GM04504 (cell line): ENCODE results near the gene CELF2.

Experiments used
- DNase-seq: peaks from one replicate; pipeline ENCODE4 v3.0.0-alpha.2; 2012; ENCODE audit warnings: low read depth

CELF2 gene

DNA sequence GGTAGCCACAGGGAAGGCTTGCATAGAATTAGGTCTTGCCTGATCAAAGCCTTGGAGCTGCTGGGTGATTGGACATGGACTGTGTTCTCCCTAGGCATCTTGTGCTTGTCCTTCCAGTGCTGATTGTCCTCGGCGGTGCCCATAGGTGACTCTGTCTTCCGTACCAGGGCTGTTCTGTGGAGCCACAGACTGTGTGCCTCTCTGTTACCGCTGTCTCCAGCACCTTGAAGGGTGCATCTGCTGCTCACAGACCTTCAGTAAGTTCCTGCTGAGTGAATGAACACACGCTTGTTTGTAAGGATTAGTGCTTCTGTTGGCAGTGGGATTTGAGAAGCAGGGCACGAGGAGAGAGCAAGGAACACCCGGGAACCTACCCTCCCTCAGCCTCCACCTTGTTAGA, 116.7 kb downstream of the CELF2 start:
- DNase-seq, result no peak

DNA sequence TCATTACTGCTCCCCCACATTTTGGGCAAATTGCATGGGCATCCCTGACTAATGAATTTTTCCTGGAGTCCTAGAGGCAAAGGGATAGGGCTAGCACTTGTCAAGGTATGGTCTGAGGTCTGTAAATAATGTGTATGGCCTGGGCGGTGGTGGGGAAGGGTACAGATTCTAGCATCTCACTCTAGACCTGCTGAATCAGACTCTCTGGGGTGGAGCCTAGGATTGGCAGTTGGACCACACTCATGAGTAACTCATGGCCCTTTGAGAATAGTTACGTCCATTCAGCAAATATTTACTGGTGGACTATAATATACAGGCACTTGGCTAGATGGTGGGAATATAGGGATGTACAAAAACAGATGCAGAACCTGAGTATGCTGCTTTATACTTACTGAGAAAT, 118.0 kb downstream of the CELF2 start:
- DNase-seq, result no peak

DNA sequence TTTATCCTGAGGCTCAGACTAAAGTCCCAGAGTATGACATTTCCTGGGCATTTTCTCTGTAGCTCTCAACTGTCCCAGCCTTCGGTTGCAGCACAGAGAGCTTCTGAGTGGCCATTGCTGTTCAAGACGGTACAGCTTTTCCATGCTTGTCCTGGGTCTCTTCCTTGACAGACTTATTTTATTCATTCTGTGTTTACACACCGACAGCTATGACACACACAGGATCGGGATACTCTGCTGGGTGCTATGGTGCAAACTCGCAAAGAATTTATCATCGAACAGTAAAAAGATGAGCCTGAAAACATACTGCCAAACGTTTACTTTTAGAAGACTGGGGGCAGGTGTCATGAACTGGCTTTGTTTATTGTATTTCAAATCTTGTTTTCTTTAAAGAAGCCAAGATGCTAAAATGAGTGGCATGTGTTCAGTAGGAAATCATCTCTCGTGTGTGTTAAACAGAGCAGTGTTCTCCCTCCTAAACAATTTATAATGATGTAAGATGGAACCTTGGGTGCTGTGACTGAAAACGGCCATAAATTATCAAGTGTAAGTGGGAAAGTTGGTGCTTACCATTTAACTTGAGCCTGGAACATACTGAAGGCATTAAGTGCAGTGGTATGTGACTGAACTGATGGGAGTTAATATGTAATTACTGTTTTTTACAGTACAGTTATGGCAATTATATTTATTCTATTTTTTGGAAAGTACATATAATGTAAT, 120.8 kb downstream of the CELF2 start:
- DNase-seq, result no peak

DNA sequence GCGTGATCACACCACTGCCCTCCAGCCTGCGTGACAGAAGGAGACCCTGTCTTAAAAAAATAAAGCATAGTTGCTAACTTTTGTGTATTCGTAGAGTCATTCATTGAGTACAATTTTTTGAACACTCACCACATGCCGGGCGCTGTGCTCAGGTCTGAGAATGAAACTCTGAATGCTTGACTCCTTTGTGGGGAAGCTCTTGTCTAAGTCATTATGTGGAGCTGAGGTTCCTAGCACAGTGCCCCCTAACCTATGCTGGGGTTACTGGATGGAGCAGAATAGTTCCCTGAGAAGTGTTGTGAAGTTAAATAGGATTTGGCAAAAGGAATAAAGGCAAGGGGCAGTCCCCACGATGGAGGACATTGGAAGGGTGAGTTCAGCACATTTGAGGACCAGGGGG, 123.3 kb downstream of the CELF2 start:
- DNase-seq, result no peak

DNA sequence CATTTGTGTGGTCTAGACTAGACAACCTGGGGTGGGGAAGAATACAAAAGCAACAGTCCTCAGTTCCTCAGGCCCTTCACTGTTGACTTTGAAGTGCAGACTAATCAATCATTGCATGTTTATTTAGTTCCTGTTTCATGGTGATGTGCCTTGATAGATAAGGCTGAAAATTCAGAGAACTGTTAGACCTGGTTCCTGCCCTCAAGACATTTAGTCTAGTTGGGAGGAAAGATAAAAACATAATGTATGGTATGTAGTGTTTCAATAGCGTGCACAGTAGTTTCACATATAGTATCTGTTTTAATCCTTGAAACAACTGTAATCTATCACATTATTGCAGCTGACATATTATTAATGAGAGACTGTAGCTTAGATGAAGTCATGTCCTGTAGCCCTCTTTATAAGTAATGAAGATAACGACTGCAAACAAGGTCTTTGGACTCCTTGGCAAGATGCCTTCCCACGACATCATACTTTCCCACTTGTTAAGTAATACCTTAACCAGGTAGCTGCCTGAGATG, 124.0 kb downstream of the CELF2 start:
- DNase-seq, result no peak

DNA sequence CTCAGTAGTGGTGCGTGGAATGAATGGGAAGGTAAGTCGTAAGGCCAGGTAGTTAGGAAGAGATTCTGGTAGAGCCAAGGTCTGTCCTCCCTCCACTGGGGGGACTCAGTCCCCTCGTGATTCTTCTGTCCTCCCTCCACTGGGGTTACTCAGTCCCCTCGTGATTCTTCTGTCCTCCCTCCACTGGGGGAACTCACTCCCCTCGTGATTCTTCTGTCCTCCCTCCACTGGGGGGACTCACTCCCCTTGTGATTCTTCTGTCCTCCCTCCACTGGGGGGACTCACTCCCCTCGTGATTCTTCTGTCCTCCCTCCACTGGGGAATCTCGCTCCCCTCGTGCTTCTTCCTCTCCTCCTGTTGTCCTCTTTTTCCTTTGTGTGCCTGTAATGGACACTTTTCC, 125.1 kb downstream of the CELF2 start:
- no peak for DNase-seq

DNA sequence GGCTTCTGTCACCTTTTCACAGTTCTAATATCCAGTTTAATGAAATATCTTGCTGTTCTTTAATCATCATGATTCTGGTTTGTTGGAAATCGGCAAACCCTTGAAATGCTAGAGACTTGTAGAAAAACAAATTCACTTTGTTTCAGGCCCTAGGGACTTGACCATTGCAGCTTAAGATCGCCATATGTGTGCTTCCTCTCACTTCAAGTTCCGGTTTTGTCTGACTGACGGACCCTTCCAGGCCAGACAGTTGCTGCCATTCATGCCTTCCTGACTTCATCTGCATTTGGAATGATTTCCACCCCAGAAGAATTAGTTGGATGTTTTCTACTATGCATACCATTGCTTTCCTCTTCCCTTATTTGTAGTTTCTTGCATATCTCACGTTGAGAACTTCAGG, 125.6 kb downstream of the CELF2 start:
- no peak for DNase-seq

DNA sequence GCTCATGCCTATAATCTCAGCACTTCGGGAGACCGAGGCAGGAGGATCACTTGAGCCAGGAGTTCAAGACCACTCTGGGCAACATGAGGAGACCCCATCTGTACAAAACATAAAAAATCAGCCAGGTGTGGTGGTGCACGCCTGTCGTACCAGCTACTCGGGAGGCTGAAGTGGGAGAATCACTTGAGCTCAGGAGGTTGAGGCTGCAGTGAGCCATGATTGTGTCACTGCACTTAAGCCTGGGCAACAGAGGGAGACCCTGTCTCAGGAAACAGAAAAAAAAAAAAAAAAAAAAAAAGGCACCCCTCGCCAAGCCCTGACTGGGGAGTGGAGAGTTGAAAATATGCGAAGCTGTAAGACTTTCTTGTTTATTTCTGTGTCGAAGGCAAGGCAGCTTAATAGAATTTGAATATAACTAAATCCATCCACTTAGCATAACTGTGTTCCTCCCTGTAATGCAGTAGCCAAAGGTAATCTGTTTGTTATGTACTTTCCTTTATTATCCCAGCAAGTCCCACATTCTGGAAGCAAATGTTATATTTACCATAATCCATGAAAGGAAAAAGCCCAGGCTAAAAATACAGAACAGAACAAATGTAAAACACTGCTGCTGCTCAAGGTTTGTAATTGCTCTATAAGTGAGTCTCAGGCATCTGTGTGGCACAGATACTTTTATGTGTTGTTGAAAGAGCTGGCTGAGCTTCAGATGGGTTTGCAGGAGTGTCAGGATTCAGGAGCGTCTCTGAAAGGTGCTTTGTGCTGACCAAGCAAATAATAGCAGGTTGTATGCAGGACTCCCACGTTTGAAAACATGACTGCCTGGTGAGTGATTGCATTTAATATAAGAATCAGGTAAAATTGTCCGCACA, 127.2 kb downstream of the CELF2 start:
- DNase-seq, result no peak

DNA sequence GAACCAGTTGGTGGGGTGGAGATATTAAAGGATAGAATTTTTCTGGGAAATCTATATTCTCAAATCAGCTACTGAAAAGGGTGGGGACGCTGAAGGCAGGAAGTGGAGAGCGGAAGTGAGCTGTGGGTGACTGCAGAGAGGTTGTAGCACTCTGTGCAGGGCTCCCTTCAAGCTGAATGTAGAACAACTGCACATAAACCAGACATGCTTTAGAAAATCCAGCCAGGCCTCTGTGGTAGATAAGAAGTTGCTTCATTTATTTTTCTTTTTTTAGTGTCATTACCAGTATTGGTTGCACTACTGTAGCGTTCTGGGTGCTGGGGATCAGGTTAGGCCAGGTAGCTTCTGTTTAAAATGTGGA, 127.8 kb downstream of the CELF2 start:
- DNase-seq, result no peak

DNA sequence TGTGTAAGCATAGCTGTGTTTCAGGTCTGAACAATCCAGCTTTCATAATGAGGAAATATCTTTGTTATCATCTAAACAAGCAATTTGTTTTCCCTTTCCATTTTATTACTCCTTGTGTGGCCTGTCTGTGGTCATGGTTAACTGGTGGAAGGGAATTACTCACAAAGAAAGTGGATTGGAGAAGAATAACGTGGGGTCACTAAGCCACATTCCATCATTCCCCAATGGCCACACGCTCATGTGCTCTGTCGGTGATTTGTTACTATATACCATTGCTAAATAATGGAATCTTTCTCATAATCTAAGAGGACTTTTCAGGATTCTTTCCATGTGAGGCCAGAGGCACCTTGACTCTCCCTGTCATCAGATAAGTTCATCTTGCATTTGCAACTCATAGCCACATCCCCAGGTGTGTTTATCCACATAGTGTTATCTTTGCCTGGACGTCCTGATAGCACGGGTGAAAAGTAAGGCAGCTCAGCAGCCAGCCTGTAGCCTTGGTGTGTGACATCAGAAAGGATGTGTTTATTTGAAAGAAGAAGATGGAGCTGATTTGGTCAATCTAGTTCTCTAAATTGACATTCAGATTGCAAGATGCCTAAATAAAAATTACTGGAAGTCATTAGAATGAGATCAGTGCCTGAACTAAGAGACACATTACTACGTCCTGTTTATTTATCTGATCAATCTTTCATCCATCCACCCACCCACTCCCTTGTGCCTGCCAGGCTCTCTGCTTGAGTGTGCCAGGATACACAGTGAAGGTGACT, 128.9 kb downstream of the CELF2 start:
- DNase-seq, result no peak

DNA sequence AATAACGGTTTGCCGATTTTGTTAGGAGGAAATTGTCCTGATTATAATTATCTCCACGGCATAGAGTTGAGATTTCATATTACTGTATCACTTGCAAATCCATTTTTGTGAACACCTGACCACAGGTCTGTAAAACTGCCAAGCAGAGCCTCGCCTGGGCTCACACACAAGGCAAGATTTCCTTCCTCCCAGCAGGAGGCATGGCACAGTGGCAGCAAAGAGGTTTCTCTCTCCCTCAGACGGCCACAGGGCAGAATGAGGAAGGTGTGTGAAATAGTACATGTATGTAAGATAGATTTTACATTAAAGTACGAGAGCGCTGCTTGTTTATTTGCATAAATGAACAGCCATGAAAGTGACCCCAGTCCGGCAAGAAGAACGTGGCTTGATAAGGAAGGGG, 130.1 kb downstream of the CELF2 start:
- no peak for DNase-seq

DNA sequence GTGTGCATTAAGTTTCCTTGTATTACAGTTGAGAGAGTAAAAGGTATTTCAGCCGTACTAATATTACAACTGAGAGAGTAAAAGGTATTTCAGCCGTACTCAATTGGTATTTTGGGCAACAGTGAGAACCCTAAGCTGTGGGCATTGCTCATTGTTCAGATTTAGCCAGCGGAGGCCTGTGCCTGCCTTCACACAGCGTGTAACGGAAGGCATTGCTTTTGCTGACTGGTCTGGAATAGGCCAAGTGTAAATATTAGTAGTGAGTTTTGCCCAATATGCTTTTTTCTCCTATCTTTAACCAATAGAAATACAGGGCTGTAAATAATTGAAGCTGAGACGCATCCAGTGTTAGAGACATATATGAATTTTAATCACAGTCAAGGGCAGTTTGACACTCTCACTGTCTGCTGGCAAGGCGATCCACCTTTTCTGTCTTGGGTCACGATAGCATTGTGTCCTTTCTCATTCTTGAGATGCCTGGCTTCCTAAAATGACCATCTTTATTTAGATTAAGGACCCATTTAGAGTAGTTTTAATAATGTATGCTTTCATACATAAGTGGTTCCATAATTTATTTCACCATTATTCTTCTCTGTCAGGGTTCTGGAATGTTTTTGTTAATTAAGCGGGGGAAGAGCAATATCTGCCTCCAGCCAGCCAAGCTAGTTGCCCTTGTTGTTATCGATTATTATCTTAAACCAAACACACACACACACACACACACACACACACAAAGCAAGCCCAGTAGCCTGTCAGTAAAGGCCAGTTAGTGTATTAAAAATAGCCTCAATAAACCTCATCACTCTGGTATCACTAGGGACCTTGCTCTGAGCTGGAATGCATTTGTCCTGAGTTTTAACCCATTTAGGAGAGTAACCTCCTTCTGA, 130.7 kb downstream of the CELF2 start:
- DNase-seq, result no peak

DNA sequence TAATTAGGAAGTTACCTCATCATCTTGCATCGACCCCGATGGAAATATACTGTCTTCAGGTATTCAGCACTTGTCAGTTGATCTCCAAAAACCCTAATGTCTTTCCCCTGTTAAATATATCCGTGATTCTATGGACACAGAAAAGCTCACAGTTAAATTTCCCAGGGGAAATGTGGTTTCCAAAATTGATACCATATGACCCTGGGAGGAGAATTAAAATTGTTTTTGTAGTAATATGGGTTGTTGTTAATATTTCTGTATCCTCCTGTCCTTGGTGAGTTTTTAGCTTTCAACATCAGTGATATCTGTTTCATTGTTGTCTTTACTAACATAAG, 132.1 kb downstream of the CELF2 start:
- DNase-seq, result no peak

DNA sequence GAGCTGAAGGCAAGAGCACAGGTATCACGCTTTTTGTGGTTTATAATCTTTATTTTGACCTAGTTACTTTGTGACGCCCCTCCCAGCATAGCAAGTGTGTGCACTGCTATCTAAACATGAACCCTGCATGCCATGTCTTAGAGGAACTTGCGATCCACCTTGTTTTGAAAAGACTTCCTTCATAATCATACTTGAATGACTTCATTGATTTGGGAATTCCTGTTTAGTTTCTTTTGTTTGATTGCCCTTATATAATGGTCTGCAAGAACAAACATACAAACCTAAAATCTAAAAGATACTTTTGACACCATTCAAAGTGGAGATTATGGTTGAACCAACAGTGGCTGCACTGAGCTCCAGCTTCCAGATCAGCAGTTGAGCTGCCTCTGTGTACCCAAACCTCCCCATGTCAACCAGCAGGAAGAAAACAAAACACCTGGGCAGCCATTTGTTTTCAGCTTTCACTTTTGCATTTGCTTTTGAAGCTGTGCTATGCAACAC, 132.6 kb downstream of the CELF2 start:
- no peak for DNase-seq

DNA sequence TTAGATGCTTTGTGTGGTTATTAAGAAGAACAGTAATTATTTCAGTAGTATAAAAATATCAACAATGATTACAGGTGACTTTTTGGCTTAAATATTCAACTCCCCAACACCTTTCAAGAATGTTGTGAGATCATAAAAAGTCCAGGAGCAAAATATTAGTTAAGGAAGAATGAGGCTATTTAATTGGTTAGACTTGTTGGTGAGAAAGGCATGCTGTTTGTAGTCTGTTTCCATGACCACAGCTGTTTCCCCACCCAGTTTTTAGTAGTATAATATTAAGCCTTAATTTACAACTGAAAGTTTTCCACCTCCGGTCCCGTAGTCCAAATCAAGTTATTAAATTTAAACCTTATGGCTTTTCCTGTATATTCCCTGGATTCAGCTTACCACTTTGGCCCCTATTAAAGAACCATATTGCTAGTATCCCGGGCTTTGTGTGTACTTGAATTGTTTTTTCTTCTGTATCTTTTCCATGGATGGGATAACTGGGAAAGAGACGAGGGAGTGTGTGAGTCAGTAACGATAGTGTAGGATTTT, 133.3 kb downstream of the CELF2 start:
- no peak for DNase-seq

DNA sequence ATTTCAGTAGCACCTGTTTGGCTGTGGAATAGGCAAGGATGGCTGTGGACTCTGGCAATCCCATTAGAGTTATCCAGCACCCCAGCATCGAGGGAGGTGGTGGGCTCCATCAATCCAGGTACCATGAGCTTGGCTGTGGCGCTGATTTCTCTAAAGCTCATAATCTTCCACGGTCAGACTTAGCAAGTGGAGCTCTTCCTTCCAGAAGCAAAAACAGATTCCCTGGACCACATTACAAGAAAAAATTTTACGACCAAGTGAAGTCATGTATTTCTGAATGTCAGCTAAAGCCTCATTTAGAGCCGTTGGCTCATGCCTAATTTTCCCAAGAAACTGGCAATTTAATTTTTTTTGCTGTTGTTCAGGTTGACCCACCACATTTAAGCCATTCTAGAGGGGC, 135.1 kb downstream of the CELF2 start:
- no peak for DNase-seq

DNA sequence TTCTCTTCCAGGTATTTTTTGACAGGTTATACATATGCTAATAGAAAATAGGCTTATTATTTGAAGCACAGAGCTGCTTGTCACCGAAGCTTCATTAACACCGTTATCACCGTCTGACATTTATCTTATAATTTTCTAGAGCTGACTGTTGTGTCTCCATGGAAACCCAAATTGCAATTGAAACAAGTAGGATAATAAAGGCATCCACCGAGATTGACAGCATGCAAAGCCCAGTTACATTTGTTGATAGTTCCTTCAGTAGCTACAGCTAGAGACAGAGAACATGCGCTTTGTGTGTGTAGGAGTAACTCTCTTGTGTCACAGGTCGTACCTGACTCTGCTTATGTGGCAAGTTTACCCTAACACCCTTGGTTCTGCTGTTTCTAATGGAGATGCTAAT, 135.6 kb downstream of the CELF2 start:
- DNase-seq, result no peak

DNA sequence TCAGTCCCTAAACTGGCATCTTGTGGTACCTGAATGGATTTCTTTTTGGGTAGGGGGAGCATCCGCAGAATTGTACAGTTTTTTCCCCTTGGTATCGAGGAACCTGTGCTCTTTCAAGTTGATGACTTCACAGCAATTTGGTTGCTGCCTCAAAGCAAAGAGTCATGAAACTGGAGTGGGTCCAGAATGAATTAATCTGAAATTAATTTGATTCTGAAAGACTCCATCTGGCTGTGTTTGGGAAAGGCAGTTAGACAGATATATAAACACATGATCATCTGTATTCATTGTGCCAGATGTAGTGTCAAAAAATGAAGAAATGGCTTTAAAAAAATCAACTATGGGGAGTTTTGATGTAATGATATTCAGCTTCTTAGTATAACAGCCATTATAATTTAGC, 136.1 kb downstream of the CELF2 start:
- DNase-seq, result no peak

DNA sequence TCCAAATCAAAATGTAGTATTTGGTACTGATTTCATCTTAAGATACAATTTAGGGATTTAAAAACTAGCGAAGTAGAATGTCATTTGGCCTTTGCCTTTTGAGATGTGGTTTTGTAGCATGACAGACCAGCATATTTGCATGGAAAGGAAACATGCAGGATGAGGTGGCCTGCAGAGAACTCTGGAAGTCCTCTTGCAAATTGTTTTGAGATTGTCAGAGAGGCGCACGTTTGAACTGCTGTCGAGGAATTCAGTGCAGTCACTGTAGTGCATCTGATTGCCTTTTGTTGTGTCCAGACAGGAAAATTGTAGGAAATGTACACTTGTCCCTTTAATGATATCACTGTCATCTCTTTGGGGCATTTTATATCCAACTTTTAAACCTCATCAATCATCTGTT, 136.7 kb downstream of the CELF2 start:
- DNase-seq, result no peak

DNA sequence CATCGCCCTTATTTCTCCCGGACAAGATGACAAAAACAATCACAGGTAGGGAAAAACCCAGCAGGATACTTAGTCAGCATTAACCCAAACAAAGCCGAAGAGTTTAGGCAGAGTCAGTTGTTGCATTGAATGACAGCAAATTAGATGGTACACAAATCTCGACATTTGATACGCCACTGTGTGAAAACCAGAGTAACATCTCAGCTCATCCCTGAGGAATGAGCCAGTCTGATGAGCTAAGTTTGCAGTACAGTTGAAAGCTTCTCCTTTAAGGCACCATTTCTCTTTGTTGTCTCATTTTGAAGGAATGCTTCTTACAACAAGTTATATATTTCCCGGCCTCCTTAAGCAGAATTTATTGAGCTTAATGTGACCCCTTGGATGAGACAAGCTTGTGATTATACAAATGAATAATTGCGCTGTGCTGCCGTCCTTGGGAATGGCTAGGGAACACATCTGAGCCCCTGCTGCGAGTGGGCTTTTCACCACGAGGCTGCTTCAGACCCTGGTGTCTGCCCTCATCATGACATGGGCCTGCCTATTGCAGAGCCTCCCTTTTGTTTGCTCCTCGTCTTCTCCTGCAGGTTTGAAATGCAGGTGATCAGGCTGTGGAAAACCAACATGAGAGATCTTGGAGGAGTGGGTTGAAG, 137.3 kb downstream of the CELF2 start:
- no peak for DNase-seq

DNA sequence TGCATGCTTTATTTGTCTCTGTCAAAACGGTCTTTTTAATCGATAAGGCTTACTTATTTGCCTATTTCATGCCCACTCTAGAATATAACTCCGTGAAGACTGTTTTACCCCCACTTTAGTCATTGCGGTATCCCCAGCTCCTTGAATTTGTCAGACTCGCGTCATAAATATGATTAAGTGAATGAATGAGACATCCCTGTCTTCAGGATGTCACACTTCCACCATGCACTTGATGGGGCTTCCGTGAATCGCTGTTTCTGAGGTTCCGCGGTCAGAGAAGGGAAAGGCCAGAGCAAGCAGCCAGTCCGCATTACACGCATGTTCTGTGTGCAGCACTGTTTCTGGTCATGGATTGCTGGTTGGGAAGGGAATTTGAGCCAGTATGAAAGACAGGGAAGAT, 138.8 kb downstream of the CELF2 start:
- no peak for DNase-seq
